ENCODE measurements around the gene SYCP2.

Gene SYCP2

DNA sequence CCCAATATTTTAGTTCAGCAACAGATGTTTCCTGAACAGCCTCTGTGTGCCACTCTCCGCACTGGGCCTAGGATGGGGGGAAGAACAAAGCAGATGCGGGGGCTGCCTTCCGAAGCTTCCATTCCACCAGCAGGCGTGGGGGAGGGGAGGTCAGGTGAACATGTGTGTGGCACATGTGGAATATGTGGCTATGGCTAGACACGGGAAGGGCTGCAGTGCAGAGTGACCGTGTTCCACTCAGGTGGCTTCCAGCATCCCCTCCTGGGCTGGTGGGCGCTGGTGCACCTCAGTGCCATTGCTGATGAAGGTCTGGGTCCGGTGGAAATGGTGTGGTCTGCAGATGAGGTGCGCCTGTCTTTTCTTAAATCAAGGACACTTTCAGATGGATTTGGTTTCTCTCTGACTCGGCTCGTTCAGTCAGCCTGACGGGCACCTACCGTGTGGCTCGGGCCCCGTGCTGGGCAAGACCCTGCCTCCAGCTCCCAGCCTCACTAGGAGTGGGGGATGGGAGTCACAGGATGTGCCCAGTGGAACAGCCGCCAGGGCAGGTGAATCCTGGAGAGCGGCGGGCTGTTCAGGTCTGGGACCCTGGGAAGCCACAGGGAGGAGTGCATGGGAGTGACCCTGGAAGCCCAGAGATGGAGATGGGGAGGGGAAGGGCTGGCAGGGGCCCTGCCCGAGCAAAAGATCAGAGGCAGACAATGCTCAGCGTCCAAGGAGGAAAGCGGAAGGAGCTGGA, 111.0 kb downstream of the SYCP2 start:
- no peak for DNase-seq

DNA sequence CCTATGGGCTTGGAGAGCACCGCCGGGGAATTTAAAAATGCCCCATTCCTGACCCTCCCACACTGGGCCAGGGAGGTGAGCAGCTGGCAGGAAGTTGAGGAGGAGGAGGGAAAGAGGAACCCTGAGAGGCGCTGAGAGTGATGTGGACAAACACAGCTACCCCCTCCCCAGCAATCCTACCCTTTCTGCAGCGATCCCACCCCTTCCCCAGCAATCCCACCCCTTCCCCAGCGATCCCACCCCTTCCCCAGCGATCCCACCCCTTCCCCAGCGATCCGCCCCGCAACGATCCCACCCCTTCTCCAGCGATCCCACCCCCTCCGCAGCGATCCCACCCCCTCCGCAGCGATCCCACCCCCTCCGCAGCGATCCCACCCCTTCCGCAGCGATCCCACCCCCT, 111.6 kb downstream of the SYCP2 start:
- DNase-seq, result no peak

DNA sequence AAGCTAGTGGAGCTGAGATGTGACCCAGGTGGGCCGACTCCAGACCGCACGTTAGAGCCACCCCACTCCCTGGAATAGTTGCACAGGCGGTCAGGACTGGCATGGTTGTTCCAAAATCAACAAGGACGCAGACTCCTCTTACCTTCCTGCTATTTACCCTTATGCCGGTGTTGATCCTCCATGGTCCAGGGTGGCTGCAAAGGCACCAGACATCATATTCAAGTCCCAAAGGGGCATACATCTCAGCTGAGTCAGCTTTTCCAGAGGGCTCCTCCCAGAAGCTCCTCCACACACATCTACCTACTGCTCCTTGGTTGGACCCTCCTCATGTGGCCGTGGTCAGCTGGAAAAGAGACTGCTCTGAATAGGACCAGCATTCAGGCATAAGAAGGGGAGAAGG, 112.2 kb downstream of the SYCP2 start:
- DNase-seq, result no peak

DNA sequence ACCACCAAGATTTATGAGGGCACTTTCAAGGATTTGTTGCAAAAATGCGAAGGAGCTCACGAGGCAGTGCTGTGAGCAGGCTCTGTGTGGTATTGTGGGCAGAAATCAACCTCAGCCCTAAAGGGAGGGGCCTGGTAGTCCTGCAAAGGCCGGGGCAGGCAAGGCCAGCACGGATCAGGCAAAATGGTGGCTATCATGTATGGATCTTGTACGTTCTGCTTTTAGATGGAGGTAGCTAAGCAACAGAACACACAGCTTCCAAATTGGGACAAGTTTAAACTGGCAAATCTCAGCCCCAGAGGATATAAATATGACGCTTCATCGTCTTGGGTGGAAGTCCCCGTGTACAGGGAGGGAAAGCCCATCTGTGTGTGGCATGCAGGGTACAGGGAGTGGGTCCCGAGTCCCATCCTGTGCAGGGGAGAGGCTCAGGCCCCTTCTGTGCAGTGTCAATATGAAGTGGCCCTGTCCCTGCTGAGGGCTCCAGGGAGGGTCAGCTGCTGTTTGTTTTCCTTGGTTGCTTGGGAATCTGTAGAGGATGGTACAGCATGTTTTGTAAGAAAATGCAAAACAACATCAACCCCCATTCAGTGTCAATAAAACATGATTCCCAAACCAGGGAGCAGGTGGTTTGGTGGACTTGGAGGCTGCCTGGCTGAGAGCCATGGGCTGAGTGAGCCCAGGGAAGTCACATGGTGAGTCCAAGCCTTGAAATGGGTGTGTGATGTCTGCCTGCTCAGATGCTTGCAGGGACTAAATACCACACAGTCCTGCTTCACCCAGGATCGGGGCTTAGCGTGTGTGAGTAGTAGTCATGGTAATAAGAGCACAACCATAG, 113.0 kb downstream of the SYCP2 start:
- DNase-seq, result no peak

DNA sequence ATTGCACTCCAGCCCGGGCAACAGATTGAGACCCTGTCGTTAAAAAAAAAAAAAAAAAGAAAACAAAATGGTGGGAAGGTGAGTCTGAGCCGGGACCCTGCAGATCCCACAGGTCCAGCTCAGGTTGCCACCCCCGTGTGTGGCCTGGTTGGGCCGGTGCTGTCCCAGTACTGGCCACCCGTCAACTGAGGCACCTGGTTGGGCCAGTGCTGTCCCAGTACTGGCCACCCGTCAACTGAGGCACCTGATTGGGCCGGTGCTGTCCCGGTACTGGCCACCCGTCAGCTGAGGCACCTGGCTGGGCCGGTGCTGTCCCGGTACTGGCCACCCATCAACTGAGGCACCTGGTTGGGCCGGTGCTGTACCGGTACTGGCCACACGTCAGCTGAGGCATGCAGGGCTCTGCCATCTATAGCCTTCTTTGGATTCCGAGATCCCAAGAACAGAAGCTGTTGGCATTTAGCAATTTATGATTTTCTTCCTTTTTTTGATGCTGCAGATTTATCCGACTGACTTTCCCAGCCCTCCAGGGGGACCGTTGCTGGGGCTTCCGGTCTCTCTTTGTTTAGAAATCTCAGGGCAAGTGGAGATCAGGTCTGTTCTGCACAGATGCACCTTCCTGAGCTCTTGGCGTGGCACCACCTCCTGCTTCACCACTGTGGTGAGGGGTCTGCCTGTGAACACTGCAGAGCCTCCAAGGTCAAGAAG, 113.8 kb downstream of the SYCP2 start:
- DNase-seq, result no peak

DNA sequence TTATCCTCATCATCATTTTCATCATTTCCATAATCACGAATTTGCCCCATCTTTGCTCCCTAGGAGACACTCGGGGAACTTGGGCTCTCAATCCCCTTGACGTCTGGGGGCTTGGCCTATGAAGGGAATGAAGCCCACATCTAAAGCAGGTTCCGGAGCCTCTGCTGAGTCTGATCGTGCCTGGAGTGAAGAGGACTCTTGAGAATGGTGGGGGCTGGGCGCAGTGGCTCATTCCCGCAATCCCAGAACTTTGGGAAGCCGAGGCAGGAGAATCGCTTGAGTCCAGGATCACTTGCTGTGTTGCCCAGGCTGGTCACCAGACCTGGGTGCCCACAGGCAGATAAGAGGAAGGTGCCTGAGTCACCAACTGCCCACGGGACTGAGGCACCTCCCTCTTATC, 114.5 kb downstream of the SYCP2 start:
- DNase-seq, result no peak

DNA sequence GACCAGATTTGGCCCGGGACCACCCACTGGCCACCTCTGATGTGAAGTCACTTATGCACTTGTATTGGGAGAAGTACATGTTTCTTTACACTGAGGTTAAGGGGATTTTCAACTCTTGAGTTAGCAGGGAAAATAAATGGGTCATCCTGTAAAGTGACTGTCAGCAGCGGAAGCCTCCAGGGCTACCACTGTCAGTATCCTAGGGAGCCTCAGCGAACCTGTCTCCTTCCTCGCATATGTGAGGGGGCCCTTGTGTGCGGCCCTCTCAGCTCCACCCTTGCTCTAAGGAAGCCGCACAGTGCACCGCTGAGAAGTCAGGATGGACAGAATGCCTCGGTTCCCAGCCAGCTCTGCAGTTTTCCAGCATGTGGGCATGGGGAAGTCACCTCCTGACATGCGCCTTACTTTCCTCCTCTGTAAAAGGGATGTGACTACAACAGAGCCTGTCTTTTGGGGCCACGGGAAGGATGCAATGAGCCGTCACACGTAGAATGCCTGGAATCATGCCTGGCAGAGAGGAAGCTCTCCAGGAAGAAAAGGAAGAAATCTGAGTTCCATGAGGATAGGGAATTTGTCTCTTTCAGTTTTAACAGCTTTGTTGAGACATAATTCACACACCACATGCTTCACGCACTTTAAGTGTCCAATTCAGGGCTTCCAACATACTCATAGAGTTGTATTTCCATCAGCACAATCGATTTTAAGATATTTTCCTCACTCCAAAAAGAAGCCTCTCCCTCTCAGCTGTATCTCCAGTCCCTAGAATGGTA, 115.4 kb downstream of the SYCP2 start:
- DNase-seq, result no peak

DNA sequence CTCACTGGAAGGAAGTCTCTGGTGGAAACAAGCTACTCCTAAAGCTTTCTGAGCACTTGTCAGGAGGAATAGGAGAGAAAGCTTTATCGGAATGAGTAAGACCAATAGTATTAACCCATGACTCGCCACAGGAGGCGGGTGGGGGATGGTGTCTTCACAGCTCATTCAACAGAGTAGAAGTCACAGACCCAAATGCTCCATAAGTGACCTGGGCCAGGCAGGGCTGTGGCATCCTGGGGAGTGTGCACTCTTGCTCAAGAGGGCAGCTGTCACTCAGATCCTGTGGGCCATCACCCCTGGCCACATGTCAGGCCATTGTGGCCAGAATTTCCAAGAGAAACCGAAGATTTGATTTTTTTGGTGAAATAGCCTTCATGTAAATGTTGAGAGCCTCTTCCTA, 116.0 kb downstream of the SYCP2 start:
- no peak for DNase-seq

DNA sequence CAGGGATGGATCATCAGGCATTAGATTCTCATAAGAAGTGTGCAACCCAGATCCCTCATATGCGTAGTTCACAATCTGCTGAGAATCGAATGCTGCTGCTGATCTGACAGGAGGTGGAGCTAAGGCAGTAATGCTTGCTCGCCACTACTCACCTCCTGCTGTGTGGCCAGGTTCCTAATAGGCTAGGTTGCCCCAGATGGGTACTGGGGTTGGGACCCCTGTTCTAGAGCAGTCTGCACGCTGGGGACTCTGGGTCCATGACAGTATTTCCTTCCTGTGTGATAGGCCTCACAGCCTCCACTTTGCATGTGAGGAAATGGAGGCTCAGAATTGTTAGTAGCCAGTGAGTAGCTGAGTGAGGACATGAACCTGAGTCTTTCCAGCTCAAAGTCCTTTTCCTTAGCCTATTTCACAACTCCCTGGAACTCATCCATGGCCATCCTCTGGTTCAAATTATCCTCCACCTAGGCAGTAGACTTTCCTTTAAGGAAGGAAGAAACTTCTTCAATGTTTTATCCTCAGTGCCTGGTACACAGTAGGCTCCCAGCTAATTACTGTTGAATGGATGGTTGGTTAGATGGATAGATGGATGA, 117.2 kb downstream of the SYCP2 start:
- DNase-seq, result no peak

DNA sequence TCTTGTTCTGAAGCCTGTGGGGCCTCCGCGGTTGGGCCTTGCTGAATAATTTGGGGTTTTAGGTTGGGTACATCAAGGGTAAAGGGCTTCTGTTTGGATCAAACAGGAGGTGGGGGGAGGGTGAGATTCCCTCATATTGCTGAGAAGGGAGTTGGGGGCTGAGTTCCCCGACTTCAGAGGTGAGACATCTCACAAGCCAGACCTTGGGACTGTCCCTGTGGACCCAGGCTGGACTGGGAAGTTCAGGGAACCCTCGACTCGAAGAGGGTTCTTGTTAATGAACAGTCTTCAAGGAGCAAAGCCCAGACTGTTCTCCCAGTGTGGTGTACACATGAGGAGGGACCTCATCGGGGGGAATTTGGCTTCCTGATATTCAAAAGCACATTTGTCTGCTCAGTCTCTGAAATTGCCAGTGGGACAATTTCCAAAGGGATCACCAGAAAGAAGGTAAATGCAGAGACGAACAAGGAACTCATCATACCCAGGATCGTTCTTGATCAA, 118.5 kb downstream of the SYCP2 start:
- DNase-seq, result no peak

DNA sequence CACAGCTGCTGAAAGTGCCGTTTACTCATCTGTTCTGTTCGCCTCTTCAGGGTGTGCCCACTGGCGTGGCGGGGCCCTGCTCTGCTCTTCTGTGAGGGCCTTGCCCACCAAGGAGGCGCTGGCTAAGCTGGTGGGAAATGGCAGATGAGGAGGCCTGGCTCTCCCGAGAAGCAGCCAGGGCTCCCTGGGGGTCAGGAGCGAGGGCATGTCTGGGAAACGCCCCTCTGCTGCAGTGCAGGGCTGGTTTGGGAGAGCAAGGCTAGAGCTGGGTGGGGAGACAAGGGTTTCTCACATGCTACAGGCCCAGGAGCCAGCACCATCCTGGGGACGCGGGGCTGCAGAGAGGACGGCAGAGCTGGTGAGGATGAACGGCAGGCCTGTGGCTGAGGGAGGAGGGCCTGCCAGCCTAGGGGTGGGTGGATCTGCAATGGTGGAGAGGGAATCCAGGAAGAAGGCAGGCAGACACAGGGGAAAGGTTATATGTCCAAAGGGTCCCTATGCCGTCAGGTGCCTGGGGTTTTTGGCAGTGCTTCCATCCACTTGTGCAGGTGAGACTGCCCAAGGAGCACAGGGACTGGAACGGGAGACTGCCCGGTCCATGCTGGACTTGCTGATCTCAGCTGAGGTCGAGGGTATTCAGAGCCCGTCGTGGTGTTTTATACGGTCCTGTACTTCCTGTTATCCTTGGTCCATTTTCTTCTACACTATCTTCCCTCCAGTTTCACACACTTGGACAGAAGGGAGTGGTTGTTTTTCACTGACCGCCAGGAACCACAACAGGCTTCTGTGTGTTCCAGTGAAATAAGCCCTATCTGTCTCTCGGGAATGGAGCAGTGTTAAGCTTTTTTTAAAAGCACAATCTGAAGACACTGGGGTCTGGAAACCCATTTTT, 119.2 kb downstream of the SYCP2 start:
- no peak for DNase-seq
